MM.1S (cell line): ENCODE measurements around the gene ADGRD1.

Source experiments
- DNase-seq: peaks from one replicate; pipeline ENCODE4 v3.0.0-alpha.2; 2015
- H2AFZ ChIP-seq: fragments of 300-600 bp; sonication (generic); 2 replicates; pipeline ENCODE4 v1.6.0; 2016; ENCODE audit warnings: antibody characterized with exemption, low read length
- H3F3A ChIP-seq: fragments of 300-600 bp; sonication (generic); 2 replicates; pipeline ENCODE4 v1.6.1; 2016; ENCODE audit warnings: mild to moderate bottlenecking, antibody characterized with exemption, low read length, moderate library complexity, mixed read lengths; ENCODE audit not compliant: insufficient read depth
- H3K27ac ChIP-seq: fragments of 300-600 bp; sonication (generic); 2 replicates; pipeline ENCODE4 v1.5.1; 2016; ENCODE audit warnings: mild to moderate bottlenecking, low read length
- H3K27me3 ChIP-seq: fragments of 300-600 bp; sonication (generic); replicated peaks from 2 replicates; pipeline ENCODE4 v1.6.0; 2016; ENCODE audit warnings: low read length; ENCODE audit not compliant: insufficient read depth
- H3K36me3 ChIP-seq: fragments of 300-600 bp; sonication (generic); replicated peaks from 2 replicates; pipeline ENCODE4 v1.6.1; 2016; ENCODE audit warnings: mild to moderate bottlenecking, low read length, mixed read lengths; ENCODE audit not compliant: insufficient read depth
- H3K4me1 ChIP-seq: fragments of 300-600 bp; sonication (generic); 2 replicates; pipeline ENCODE4 v1.6.1; 2016; ENCODE audit warnings: low read length, mixed read lengths
- H3K4me2 ChIP-seq: fragments of 300-600 bp; sonication (generic); 2 replicates; pipeline ENCODE4 v1.6.0; 2016; ENCODE audit warnings: low read depth, low read length
- H3K4me3 ChIP-seq: fragments of 300-600 bp; sonication (generic); 2 replicates; pipeline ENCODE4 v1.5.1; 2016; ENCODE audit warnings: low read length, mixed read lengths
- H3K79me2 ChIP-seq: fragments of 300-600 bp; sonication (generic); 2 replicates; pipeline ENCODE4 v1.6.1; 2016; ENCODE audit warnings: mixed run types, low read length, mixed read lengths
- H3K9ac ChIP-seq: fragments of 300-600 bp; sonication (generic); 2 replicates; pipeline ENCODE4 v1.6.1; 2016; ENCODE audit warnings: low read length, mixed read lengths
- H3K9me2 ChIP-seq: fragments of 300-600 bp; sonication (generic); replicated peaks from 2 replicates; pipeline ENCODE4 v1.6.1; 2016; ENCODE audit warnings: mild to moderate bottlenecking, low read length, mixed read lengths; ENCODE audit not compliant: insufficient read depth
- H3K9me3 ChIP-seq: fragments of 300-600 bp; sonication (generic); replicated peaks from 2 replicates; pipeline ENCODE4 v1.6.1; 2016; ENCODE audit warnings: mild to moderate bottlenecking, low read length, mixed read lengths; ENCODE audit not compliant: insufficient read depth
- H4K20me1 ChIP-seq: fragments of 300-600 bp; sonication (generic); 2 replicates; pipeline ENCODE4 v1.6.1; 2016; ENCODE audit warnings: mild to moderate bottlenecking, low read length, moderate library complexity, mixed read lengths; ENCODE audit not compliant: insufficient read depth
- CTCF ChIP-seq: fragments of 300-600 bp; sonication (generic); IDR thresholded peaks from 2 replicates; pipeline ENCODE4 v1.5.1; 2016; ENCODE audit warnings: antibody characterized with exemption, low read length, mixed read lengths
- EZH2 ChIP-seq: fragments of 300-600 bp; sonication (generic); optimal IDR thresholded peaks from 2 replicates; pipeline ENCODE3; 2017; ENCODE audit warnings: low read depth, mild to moderate bottlenecking, antibody characterized with exemption, low read length, mixed read lengths
- EZH2phosphoT487 ChIP-seq: fragments of 300-600 bp; sonication (generic); IDR thresholded peaks from 2 replicates; pipeline ENCODE4 v1.6.1; 2018; ENCODE audit warnings: antibody characterized with exemption, low read length

Gene ADGRD1

GRCh38 chr12:130992448-130992847, 38.7 kb downstream of the ADGRD1 start:
- TF ChIP-seq EZH2 (no peak), EZH2phosphoT487 (no peak)
- H3K4me2 ChIP-seq, result no peak overlapping the region

GRCh38 chr12:130992979-130993538, 39.4 kb downstream of the ADGRD1 start:
- Histone ChIP-seq H2AFZ (no peak overlapping the region), H3K4me2 (no peak overlapping the region), H3F3A (no peaks in the 10 kb centered on the region), H3K9ac (no peak overlapping the region), H3K9me3 (no peaks in the 10 kb centered on the region), H3K27me3 (no peaks in the 10 kb centered on the region), H4K20me1 (no peaks in the 10 kb centered on the region), H3K4me1 (no peaks in the 10 kb centered on the region), H3K27ac (no peak overlapping the region), H3K79me2 (no peaks in the 10 kb centered on the region), H3K36me3 (no peaks in the 10 kb centered on the region), H3K4me3 (no peak overlapping the region), H3K9me2 (no peaks in the 10 kb centered on the region)
- TF ChIP-seq EZH2 (no peak), EZH2phosphoT487 (no peak), CTCF (no peak)
- DNase-seq, result no peak

More at GRCh38 chr12:130992448-130992847, 38.7 kb downstream of the ADGRD1 start:
- Histone ChIP-seq H3F3A (no peaks in the 10 kb centered on the region), H3K27ac (no peak overlapping the region), H3K27me3 (no peaks in the 10 kb centered on the region), H3K36me3 (no peaks in the 10 kb centered on the region), H3K4me1 (no peaks in the 10 kb centered on the region), H3K9me3 (no peaks in the 10 kb centered on the region), H3K9me2 (no peaks in the 10 kb centered on the region), H3K4me3 (no peak overlapping the region), H3K79me2 (no peaks in the 10 kb centered on the region), H2AFZ (no peak overlapping the region), H3K9ac (no peak overlapping the region), H4K20me1 (no peaks in the 10 kb centered on the region)
- no peak for DNase-seq

- H3K4me3 ChIP-seq, result no peak overlapping the region
- no peak for TF ChIP-seq EZH2phosphoT487
- TF ChIP-seq EZH2, result no peak
- no peak for TF ChIP-seq CTCF
Observed at GRCh38 chr12:130993759-130994670, 40.3 kb downstream of the ADGRD1 start.

More at GRCh38 chr12:130993759-130994670, 40.3 kb downstream of the ADGRD1 start:
- Histone ChIP-seq H4K20me1 (no peaks in the 10 kb centered on the region), H3K9ac (no peak overlapping the region), H3K27me3 (no peaks in the 10 kb centered on the region), H3K79me2 (no peaks in the 10 kb centered on the region), H3K9me3 (no peaks in the 10 kb centered on the region), H3K27ac (no peak overlapping the region), H3K36me3 (no peaks in the 10 kb centered on the region), H3K4me1 (no peaks in the 10 kb centered on the region), H2AFZ (no peak overlapping the region), H3K9me2 (no peaks in the 10 kb centered on the region), H3F3A (no peaks in the 10 kb centered on the region), H3K4me2 (no peak overlapping the region)
- DNase-seq, result no peak
